ENCODE measurements around the gene FETUB.
"Not testable (repeated sequence)": the region's sequence is repeated elsewhere in the genome, so short reads cannot be mapped to it uniquely, and the experiment has no call there.

The FETUB gene

GRCh38 chr3:186680869-186681268, 40.7 kb downstream of the FETUB start:
- H3K4me3 ChIP-seq (replicated peaks; ENCODE audit: insufficient read depth, low read length) = no peak overlapping the region
- TF ChIP-seq GABPA (IDR thresholded peaks at IDR 0.05; ENCODE audit: low read depth) (no peak), CTCF (IDR thresholded peaks at IDR 0.05; ENCODE audit: insufficient read depth, low read length) (no peak), POLR2AphosphoS5 (IDR thresholded peaks at IDR 0.05; ENCODE audit: low read depth) (no peak), SPI1 (IDR thresholded peaks at IDR 0.05; ENCODE audit: borderline replicate concordance, low read depth) (no peak), REST (IDR thresholded peaks at IDR 0.05; ENCODE audit: insufficient replicate concordance, low read depth) (no peak)
- DNase-seq (ENCODE audit: low read depth in 1 of 2, low spot score in 1 of 2) = no peak
- no peaks in the 10 kb centered on the region for H3K27me3 ChIP-seq (ENCODE audit: insufficient read depth, poor library complexity, severe bottlenecking)
- H3K27ac ChIP-seq (replicated peaks) = no peak overlapping the region

- DNase-seq (ENCODE audit: low read depth in 1 of 2, low spot score in 1 of 2) = no peak
- Histone ChIP-seq H3K27ac (replicated peaks) (no peak overlapping the region), H3K27me3 (ENCODE audit: insufficient read depth, poor library complexity, severe bottlenecking) (no peaks in the 10 kb centered on the region), H3K4me3 (replicated peaks; ENCODE audit: insufficient read depth, low read length) (no peak overlapping the region)
- TF ChIP-seq GABPA (IDR thresholded peaks at IDR 0.05; ENCODE audit: low read depth) = no peak
- no peak for TF ChIP-seq POLR2AphosphoS5 (IDR thresholded peaks at IDR 0.05; ENCODE audit: low read depth)
- no peak for TF ChIP-seq SPI1 (IDR thresholded peaks at IDR 0.05; ENCODE audit: borderline replicate concordance, low read depth)
- TF ChIP-seq CTCF (IDR thresholded peaks at IDR 0.05; ENCODE audit: insufficient read depth, low read length) = no peak
- TF ChIP-seq REST (IDR thresholded peaks at IDR 0.05; ENCODE audit: insufficient replicate concordance, low read depth) = no peak
Observed at GRCh38 chr3:186682812-186683211, 42.6 kb downstream of the FETUB start.

- TF ChIP-seq GABPA (IDR thresholded peaks at IDR 0.05; ENCODE audit: low read depth) = no peak
- no peak for DNase-seq (ENCODE audit: low read depth in 1 of 2, low spot score in 1 of 2)
- peaks cover 1% of the 10 kb centered on the region for H3K27me3 ChIP-seq (ENCODE audit: insufficient read depth, poor library complexity, severe bottlenecking)
- H3K4me3 ChIP-seq (replicated peaks; ENCODE audit: insufficient read depth, low read length) = no peak overlapping the region
- H3K27ac ChIP-seq (replicated peaks) = no peak overlapping the region
Observed at GRCh38 chr3:186683979-186684378, 43.8 kb downstream of the FETUB start.

- H3K27ac ChIP-seq (replicated peaks); H3K4me3 ChIP-seq (replicated peaks; ENCODE audit: insufficient read depth, low read length); DNase-seq (ENCODE audit: low read depth in 1 of 2, low spot score in 1 of 2); H3K27me3 ChIP-seq (ENCODE audit: insufficient read depth, poor library complexity, severe bottlenecking): not testable (repeated sequence)
Observed at GRCh38 chr3:186686475-186686874, 46.3 kb downstream of the FETUB start.

GRCh38 chr3:186687120-186687651, 47.0 kb downstream of the FETUB start:
- TF ChIP-seq POLR2AphosphoS5 (IDR thresholded peaks at IDR 0.05; ENCODE audit: low read depth) (no peak), REST (IDR thresholded peaks at IDR 0.05; ENCODE audit: insufficient replicate concordance, low read depth) (no peak), CTCF (IDR thresholded peaks at IDR 0.05; ENCODE audit: insufficient read depth, low read length) (no peak), GABPA (IDR thresholded peaks at IDR 0.05; ENCODE audit: low read depth) (no peak), SPI1 (IDR thresholded peaks at IDR 0.05; ENCODE audit: borderline replicate concordance, low read depth) (no peak)
- no peak overlapping the region for H3K27ac ChIP-seq (replicated peaks)
- H3K27me3 ChIP-seq (ENCODE audit: insufficient read depth, poor library complexity, severe bottlenecking) = peaks cover 3% of the 10 kb centered on the region
- no peak overlapping the region for H3K4me3 ChIP-seq (replicated peaks; ENCODE audit: insufficient read depth, low read length)
- no peak for DNase-seq (ENCODE audit: low read depth in 1 of 2, low spot score in 1 of 2)

GRCh38 chr3:186690304-186690703, 50.1 kb downstream of the FETUB start:
- not testable (repeated sequence) for H3K27me3 ChIP-seq (ENCODE audit: insufficient read depth, poor library complexity, severe bottlenecking); H3K4me3 ChIP-seq (replicated peaks; ENCODE audit: insufficient read depth, low read length); DNase-seq (ENCODE audit: low read depth in 1 of 2, low spot score in 1 of 2); H3K27ac ChIP-seq (replicated peaks)
